Testis (tissue), 3 donors: ENCODE measurements around the gene C1QTNF4. TPM values are rescaled to one million over a fixed set of nuclear protein-coding genes. Genes with fewer than 3 reads are reported as not detected.
A peak's percentile ranks its signal among the peaks of the same experiment; 100 is the strongest.
"Not testable (repeated sequence)": the region's sequence is repeated elsewhere in the genome, so short reads cannot be mapped to it uniquely, and the experiment has no call there.

Experiments used
- DNase-seq: peaks from one replicate; pipeline ENCODE4 v3.0.0-alpha.2; 2019
- H3K27ac ChIP-seq, 2 donors: fragments of 200-600 bp; sonication (generic); one replicate each; pipeline ENCODE4 v1.5.1; 2019
- H3K27me3 ChIP-seq: fragments of 200-600 bp; sonication (generic); one replicate; pipeline ENCODE4 v1.5.1; 2019
- H3K36me3 ChIP-seq: fragments of 200-600 bp; sonication (generic); one replicate; pipeline ENCODE4 v1.5.1; 2017; ENCODE audit warnings: low read depth; ENCODE audit errors: missing control alignments
- H3K4me1 ChIP-seq: fragments of 200-600 bp; sonication (generic); one replicate; pipeline ENCODE4 v1.5.1; 2019
- H3K4me3 ChIP-seq, 2 donors: fragments of 200-600 bp; sonication (generic); one replicate each; pipeline ENCODE4 v1.5.1; 2017 to 2019
- H3K9me3 ChIP-seq: fragments of 200-600 bp; sonication (generic); one replicate; pipeline ENCODE4 v1.5.1; 2017
- CTCF ChIP-seq, 3 experiments: fragments of 450-650 bp in 2 of 3; fragments of 200-600 bp in 1 of 3; sonication (generic) in 1 of 3; IDR thresholded peaks; one replicate each; pipeline ENCODE4 v1.5.1; 2016 to 2019; ENCODE audit warnings: antibody characterized with exemption in 3 of 3, mild to moderate bottlenecking in 2 of 3, moderate library complexity in 1 of 3
- POLR2A ChIP-seq: fragments of 450-650 bp; IDR thresholded peaks from one replicate; pipeline ENCODE4 v1.6.1; 2017; ENCODE audit warnings: antibody characterized with exemption, mild to moderate bottlenecking, moderate library complexity
- WGBS, 2 donors: methylation state at CpG; one replicate each; pipeline ENCODE4 v1.1.5; 2018; 5-methylcytosine and 5-hydroxymethylcytosine counted together
- intact Hi-C: fragments of 100-400 bp; cut with DNase I; formaldehyde crosslinking; loops from one replicate; pipeline ENCODE4 v1.15.1; 2023; ENCODE audit warnings: low total_unique reads
- polyA plus RNA-seq: library from polyadenylated mRNA; stranded (reverse); fragments of 350-450 nt; fragmentation: Illumina TruSeq; extraction: RNeasy Lipid Tissue Mini Kit (QIAGEN cat#74804); gene quantifications from one replicate; pipeline ENCODE4 v1.2.3, GENCODE V29; 2014; ENCODE audit warnings: low read depth, low replicate concordance; ENCODE audit not compliant: insufficient read depth
- total RNA-seq, 2 donors: library from RNA; depleted of rRNA; stranded (reverse); fragments of >200 nt; gene quantifications; one replicate each; pipeline ENCODE4 v1.2.3, GENCODE V29; 2016

Gene C1QTNF4
- total and polyA plus RNA-seq, 3 donors from 2014 or later = 2.6 to 25.1 (median 15.4) TPM

GRCh38 chr11:47564933-47565339, 29.3 kb downstream of the C1QTNF4 start:
- H3K9me3 ChIP-seq = no peaks in the 10 kb centered on the region
- H3K4me3 ChIP-seq = peak overlapping the region; percentile 68 to 76
- intact Hi-C loops = no loop called here
- peak overlapping the region; percentile 13 to 62 for H3K27ac ChIP-seq
- 10 to 14% methylated on average over 7 to 10 of the region's 11 CpGs for WGBS, 2 donors
- peaks cover 4% of the 10 kb centered on the region for H3K4me1 ChIP-seq
- no peaks in the 10 kb centered on the region for H3K36me3 ChIP-seq
- no peaks in the 10 kb centered on the region for H3K27me3 ChIP-seq
- TF ChIP-seq CTCF (IDR thresholded peaks at IDR 0.05) (no peak), POLR2A (no peak)
- DNase-seq = no peak

GRCh38 chr11:47564366-47564765, 29.8 kb downstream of the C1QTNF4 start:
- H3K27ac ChIP-seq, H3K4me1 ChIP-seq, H3K36me3 ChIP-seq, intact Hi-C loops, DNase-seq, H3K4me3 ChIP-seq, H3K9me3 ChIP-seq, H3K27me3 ChIP-seq: not testable (repeated sequence)
- 84 to 92% methylated on average over 10 of the region's 10 CpGs for WGBS, 2 donors

GRCh38 chr11:47562393-47562792, 31.8 kb downstream of the C1QTNF4 start:
- WGBS, 2 donors = 87 to 95% methylated on average over 4 of the region's 4 CpGs
- H3K27me3 ChIP-seq, H3K4me1 ChIP-seq, H3K9me3 ChIP-seq, H3K4me3 ChIP-seq, H3K36me3 ChIP-seq, intact Hi-C loops, DNase-seq, H3K27ac ChIP-seq: not testable (repeated sequence)

GRCh38 chr11:47560426-47560825, 33.8 kb downstream of the C1QTNF4 start:
- Histone ChIP-seq H3K4me3 (no peak overlapping the region), H3K27me3 (no peaks in the 10 kb centered on the region), H3K9me3 (no peaks in the 10 kb centered on the region), H3K27ac (no peak overlapping the region), H3K4me1 (peaks cover 4% of the 10 kb centered on the region), H3K36me3 (no peaks in the 10 kb centered on the region)
- intact Hi-C loops = no loop called here
- WGBS, 2 donors = 87 to 92% methylated on average over 2 of the region's 2 CpGs
- TF ChIP-seq CTCF (IDR thresholded peaks at IDR 0.05) (no peak), POLR2A (no peak)
- no peak for DNase-seq

GRCh38 chr11:47558695-47559094, 35.5 kb downstream of the C1QTNF4 start:
- Histone ChIP-seq H3K9me3 (no peaks in the 10 kb centered on the region), H3K4me1 (no peaks in the 10 kb centered on the region), H3K36me3 (no peaks in the 10 kb centered on the region), H3K27ac (no peak overlapping the region), H3K4me3 (no peak overlapping the region), H3K27me3 (no peaks in the 10 kb centered on the region)
- TF ChIP-seq CTCF (IDR thresholded peaks at IDR 0.05) = no peak
- TF ChIP-seq POLR2A = no peak
- DNase-seq = no peak
- WGBS, 2 donors = 88 to 100% methylated on average over 1 of the region's 1 CpG
- intact Hi-C loops = no loop called here

- WGBS, 2 donors = 50 to 74% methylated on average over 12 of the region's 12 CpGs
- DNase-seq, H3K9me3 ChIP-seq, H3K36me3 ChIP-seq, H3K27ac ChIP-seq, intact Hi-C loops, H3K4me1 ChIP-seq, H3K27me3 ChIP-seq, H3K4me3 ChIP-seq: not testable (repeated sequence)
Observed at GRCh38 chr11:47557004-47557403, 37.2 kb downstream of the C1QTNF4 start.
